AG10803 (cell line): ENCODE measurements around the gene MAP3K10.

Experiments
- DNase-seq: peaks from one replicate; pipeline ENCODE4 v3.0.0; 2010; ENCODE audit warnings: low read depth
- H3K4me3 ChIP-seq: 2 replicates; pipeline ENCODE4 v1.5.1; 2011; ENCODE audit warnings: mild to moderate bottlenecking, low read length, control low read depth
- CTCF ChIP-seq: conservative IDR thresholded peaks from 2 replicates; pipeline ENCODE4 v1.5.1; 2011; ENCODE audit warnings: mild to moderate bottlenecking, low read length, control low read depth, inconsistent platforms

Gene MAP3K10

GRCh38 chr19:40235238-40236025, 44.2 kb downstream of the MAP3K10 start:
- no peak overlapping the region for H3K4me3 ChIP-seq
- no peak for TF ChIP-seq CTCF
- no peak for DNase-seq

GRCh38 chr19:40236026-40236355, 44.8 kb downstream of the MAP3K10 start:
- TF ChIP-seq CTCF, result no peak
- no peak overlapping the region for H3K4me3 ChIP-seq
- DNase-seq, result no peak

GRCh38 chr19:40236366-40236765, 45.1 kb downstream of the MAP3K10 start:
- no peak overlapping the region for H3K4me3 ChIP-seq
- no peak for DNase-seq
- TF ChIP-seq CTCF, result no peak

- TF ChIP-seq CTCF, result no peak
- no peak for DNase-seq
- no peak overlapping the region for H3K4me3 ChIP-seq
Measured at GRCh38 chr19:40237791-40238190, 46.6 kb downstream of the MAP3K10 start.

GRCh38 chr19:40238775-40239174, 47.5 kb downstream of the MAP3K10 start:
- TF ChIP-seq CTCF, result no peak
- DNase-seq, result no peak
- no peak overlapping the region for H3K4me3 ChIP-seq

GRCh38 chr19:40239415-40240226, 48.4 kb downstream of the MAP3K10 start:
- DNase-seq, result no peak
- no peak for TF ChIP-seq CTCF

GRCh38 chr19:40240332-40240731, 49.1 kb downstream of the MAP3K10 start:
- TF ChIP-seq CTCF, result no peak
- H3K4me3 ChIP-seq, result no peak overlapping the region
- no peak for DNase-seq

More at GRCh38 chr19:40239415-40240226, 48.4 kb downstream of the MAP3K10 start:
- H3K4me3 ChIP-seq, result no peak overlapping the region
